HG03066 (cell line): ENCODE data around the gene PNKD.

ENCODE experiments used
- ATAC-seq: cut with Tn5 transposase; IDR thresholded peaks from one replicate; pipeline ENCODE4 v1.9.1; 2021; ENCODE audit warnings: low read depth; ENCODE audit not compliant: unreplicated experiment

The PNKD gene

DNA sequence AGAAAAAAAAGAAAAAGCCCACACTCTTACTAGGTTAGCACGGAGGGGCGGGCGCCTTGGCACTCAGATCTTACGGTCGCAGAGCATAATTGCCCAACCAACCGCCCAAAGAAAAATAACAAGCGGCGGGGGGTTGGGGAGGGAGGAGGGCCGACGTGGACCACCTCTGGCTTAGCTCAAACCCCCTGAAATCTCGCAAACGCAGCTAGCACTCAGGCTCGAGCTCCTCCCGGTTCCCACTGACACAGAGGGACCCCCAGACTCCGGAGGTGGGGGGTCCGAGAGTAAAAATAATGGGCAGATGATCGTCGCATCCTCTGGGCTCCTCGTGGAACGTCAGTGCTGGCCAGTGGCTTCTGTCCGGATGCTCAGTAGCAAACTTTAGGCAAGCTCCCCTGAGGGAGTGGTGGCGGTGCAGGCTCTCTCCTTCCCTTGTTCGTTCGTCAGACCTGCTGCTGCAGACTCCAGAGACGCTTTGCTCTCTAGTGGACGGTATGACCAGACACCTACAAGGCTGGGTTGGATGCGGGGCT is 98.4 kb downstream of the PNKD start:
- no peak for ATAC-seq

DNA sequence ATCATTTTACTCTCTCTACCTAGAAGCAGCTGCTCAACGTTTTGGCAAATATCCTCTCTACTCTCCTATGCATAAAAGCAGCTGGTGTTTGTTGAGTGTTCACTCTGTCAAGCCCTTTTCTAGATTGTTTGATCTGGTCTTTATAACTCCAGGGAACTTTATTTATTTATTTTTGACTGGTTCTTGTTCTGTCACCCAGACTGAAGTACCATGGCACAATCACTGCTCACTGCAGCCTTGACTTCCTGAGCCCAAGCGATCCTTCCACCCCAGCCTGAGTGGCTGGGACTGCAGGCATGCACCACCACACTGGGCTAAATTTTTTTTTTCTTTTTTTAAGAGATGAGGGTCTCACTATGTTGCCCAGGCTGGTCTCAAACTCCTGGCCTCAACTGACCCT is 99.0 kb downstream of the PNKD start:
- no peak for ATAC-seq

DNA sequence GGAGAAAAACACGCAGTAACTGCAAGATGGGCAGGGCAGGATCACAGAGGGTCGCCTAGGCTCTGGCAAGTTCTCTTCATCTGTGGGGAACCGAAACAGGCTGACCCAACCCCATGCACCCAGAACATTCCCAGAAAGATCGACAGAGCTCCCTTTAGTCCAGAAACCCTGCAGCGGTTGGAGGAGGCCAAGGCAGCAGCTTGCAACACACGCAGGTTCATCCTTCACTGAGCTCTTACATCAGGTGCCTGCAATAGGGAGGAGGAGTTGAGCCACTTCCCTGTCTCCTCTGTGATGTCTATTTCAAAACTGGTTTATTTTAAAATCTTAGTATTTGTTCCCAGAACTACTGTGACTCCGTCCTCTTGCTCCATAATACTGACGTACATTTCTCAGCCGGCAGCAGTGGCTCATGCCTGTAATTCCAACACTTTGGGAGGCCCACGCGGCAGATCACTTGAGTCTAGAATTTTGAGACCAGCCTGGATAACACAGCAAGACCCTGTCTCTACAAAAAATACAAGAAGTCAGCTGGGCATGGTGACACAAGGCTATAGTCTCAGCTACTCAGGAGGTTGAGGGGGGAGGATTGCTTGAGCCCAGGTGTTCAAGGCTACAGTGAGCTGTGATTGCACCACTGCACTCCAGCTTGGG is 100.2 kb downstream of the PNKD start:
- ATAC-seq = no peak

DNA sequence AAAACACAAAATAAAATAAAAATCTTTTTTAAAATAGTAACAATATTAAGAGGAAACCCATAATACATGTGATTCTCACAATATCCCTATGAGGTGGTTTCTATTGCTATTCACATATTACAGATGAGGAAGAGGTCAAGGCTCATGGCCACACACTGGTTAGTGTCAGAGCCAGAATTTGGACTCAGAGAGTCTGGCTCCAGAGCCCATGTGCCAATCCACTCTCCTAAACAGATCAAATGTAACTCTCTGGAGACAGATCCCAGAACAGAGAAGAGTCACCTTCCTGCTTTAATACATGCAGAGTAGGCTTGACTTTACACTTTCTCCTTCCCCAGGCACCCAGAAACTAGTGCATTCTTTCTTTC is 101.6 kb downstream of the PNKD start:
- ATAC-seq = no peak

DNA sequence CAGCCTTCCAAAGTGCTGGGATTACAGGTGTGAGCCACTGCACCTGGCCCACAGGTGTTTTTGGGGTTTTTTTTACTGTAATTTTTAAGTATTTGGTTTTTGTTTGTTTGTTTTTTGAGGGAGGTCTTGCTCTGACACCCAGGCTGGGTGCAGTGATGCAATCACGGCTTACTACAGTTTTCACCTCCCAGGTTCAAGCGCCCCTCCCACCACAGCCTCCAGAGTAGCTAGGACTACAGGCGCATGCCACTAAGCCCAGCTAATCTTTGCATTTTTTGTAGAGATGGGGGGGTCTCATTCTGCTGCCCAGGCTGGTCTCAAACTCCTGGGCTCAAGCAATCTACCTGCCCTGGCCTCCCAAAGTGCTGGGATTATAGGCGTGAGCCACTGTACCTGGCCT is 104.5 kb downstream of the PNKD start:
- no peak for ATAC-seq

DNA sequence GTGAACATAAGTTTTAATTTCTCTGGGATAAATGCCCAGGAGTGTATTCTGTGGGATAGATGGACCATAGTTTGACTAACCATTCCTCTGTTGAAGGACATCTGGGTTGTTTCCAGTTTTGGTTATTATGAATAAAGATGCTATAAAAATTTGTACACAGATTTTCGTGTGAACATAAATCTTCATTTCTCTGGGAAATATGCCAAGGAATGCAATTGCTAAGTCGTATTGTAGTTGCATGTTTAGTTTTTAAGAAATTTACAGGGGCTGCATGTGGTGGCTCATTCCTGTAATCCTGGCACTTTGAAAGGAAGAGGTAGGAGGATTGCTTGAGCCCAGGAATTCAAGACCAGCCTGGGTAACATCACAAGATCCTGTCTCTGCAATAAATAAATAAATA is 104.9 kb downstream of the PNKD start:
- ATAC-seq = no peak

DNA sequence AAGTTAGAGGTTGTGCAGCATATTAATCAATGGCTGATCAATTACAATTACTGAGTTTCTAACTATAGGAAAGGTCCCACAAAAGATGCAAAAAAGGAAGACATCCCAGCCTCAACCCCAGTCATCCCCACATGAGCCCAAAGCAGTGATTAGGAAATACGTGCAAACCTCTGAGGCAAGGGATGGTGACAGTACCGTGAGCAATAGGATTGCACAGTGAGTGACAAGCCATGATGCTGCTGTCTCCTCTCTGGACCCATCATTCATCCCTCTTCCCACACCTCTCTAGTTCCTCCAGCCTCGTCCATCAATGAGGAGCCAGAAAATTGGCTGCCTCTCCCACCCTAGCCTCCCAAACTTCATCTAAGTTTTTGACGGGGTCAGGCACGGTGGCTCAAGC is 107.7 kb downstream of the PNKD start:
- ATAC-seq = no peak

DNA sequence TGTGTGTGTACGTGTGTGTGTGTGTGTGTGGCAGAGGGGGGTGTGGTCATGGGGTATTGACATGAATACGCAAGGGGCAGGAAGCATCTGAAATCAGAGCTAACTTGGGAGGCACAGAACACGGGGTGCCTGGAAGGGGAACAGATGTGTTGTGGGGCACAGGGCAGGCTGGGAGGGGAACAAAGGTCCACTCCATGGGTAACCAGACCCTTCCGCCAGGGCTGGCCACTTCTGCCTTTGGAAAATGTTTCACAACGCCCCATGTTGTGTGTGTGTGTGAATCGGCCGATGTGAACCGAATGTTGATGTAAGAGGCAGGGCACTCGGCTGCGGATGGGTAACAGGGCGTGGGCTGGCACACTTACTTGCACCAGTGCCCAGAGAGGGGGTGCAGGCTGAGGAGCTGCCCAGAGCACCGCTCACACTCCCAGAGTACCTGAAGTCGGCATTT is 111.6 kb downstream of the PNKD start, which contains the start of gene SLC11A1:
TSS of gene SLC11A1 (plus strand) at position 358 of the 451 bp plus-strand sequence. CDS start 96 bp downstream, outside the sequence.
- no peak for ATAC-seq

DNA sequence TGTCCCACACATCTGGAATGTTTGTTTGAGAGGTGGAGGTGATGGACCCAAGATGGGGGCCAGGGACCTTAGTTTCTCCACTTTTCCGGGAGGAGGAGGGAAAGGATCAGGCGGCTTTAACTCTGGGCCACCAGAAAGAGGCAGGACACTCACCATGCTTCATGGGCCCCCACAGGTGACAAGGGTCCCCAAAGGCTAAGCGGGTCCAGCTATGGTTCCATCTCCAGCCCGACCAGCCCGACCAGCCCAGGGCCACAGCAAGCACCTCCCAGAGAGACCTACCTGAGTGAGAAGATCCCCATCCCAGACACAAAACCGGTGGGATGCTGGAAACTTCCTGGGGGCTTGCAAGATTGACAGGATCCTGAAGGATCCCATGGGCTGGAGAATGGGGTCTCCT is 112.5 kb downstream of the PNKD start:
- no peak for ATAC-seq

DNA sequence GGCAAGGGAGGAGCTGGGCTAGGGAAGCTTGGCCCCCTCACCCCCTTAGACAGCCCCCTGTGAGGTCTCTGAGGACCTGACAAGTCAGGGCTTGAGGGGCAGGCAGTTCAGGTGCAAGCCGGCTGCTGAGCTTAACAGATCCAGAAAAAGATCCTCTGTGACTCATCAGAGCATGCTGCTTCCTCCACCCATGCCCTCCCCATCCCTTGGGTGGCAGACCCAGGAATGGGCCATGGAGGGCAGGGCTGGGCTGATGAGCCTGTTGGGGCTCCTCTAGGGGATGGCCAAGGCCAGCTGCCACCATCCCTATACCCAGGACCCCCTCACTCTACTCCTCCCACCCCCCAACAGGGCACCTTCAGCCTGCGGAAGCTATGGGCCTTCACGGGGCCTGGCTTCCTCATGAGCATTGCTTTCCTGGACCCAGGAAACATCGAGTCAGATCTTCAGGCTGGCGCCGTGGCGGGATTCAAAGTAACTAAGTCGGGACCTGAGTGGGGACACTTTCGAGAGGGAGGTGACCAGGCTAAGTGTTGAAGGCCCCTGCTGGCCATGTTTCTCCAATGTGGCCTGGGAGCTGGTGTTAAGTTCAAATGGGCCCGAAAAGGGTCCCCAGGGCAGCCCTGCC is 113.7 kb downstream of the PNKD start:
- ATAC-seq = no peak

DNA sequence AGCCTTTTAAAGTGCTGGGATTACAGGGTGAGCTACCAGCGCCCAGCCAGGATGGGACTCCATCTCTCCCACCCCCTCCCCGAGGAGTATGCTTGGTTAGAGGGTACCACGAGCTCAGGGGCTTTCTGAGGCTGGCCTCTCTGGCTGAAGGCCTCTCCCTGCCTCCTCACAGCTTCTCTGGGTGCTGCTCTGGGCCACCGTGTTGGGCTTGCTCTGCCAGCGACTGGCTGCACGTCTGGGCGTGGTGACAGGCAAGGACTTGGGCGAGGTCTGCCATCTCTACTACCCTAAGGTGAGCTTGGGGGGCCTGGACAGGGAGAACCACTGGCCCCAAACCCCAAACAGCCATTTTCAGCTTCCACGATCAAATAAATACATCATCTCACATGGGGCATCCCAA is 114.7 kb downstream of the PNKD start:
- no peak for ATAC-seq

DNA sequence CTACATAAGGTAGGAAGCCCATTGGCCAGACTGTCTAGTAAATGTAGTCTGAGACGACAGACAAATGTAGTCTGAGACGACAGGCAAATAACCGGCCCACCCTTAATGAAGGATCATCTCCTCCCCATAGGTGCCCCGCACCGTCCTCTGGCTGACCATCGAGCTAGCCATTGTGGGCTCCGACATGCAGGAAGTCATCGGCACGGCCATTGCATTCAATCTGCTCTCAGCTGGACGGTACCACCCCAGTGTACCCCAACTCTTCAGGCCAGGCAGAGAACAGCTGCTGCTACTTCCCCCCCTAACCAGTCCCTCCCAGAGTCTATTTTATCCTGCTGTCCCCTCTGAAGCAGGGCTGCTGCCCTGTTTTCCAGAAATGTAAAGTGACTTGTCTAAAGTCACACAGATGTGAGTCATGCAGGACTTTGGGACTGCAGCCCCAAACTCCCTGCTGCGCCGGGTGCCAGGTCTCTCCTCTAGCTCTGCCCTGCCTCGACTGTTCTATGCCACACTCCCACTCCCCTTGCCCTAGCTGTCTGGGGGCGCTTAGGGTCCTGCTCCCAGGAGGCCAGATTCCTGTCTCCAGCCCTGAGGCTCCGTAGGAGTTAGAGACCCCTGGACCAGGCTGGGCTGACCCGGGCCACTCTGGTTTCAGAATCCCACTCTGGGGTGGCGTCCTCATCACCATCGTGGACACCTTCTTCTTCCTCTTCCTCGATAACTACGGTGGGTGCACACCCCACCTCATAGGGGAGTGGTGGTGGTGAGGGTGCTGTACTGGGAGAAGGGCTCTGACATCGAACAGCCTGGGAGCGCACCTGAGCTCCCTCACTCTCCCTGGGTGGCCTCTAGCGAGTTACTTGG is 116.4 kb downstream of the PNKD start:
- no peak for ATAC-seq

DNA sequence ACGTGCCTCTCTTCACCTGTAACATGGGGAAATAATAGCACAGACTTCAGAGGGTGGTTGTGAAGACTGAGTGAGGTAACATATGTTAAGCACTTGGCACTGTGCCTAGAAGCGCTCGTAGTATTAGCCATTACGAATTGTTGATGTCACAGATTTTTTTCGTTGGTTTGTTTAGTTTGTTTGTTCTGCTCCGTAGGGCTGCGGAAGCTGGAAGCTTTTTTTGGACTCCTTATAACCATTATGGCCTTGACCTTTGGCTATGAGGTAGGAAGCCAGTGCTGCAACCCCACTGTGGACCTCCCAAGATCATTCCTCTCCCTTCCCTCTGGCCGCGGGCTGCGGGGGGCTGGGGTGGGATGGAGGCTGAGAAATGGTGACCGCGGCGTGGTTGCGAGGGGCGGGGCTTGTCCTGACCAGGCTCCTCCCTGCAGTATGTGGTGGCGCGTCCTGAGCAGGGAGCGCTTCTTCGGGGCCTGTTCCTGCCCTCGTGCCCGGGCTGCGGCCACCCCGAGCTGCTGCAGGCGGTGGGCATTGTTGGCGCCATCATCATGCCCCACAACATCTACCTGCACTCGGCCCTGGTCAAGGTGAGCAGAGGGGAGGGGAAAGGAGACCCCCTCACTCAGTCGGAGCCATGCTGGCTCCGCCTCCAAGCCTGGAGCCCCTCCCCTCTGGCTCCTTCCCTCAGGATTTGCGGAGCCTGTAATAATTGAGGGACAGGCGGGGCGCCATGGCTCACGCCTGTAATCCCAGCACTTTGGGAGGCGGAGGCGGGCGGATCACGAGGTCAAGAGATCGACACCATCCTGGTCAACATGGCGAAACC is 117.3 kb downstream of the PNKD start:
- ATAC-seq = no peak

DNA sequence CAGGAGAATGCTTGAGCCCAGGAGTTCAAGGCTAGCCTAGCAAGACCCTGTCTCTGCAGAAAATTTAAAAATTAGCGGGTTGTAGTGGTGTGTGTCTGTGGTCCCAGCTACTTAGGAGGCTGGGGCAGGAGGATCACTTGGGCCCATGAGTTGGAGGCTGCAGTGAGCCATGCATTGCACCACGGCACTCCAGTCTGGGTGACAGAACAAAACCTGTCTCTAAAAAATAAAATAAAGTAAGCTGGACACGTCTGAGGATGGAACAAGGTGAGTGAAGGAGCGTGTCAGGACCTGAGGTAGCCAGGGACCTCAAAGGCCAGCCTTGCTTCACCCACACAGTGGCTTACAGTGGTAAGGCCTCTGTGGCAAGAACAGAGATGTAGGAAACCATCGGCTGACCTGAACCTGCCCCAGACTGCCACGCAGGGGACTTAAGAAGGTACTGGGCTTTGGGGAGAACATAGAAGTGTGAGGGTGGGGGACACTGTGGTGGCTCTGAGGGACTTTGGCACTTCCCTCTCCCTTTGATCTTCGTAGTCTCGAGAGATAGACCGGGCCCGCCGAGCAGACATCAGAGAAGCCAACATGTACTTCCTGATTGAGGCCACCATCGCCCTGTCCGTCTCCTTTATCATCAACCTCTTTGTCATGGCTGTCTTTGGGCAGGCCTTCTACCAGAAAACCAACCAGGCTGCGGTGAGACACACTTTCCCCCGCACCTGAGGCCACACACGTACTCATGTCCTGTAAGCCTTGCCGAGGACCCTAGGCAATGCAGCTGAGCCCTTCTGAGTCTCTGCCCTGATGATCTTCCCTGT is 119.2 kb downstream of the PNKD start:
- no peak for ATAC-seq

DNA sequence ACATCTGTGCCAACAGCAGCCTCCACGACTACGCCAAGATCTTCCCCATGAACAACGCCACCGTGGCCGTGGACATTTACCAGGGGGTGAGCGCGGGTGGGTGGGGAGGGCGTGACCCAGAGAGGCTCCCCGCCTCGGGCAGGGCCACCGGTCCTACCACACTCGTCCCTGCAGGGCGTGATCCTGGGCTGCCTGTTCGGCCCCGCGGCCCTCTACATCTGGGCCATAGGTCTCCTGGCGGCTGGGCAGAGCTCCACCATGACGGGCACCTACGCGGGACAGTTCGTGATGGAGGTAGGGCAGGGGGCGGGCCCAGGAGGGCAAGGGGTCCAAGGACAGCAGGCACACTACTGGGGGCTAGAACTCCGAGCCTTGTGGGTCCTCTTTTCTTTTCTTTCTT is 120.9 kb downstream of the PNKD start:
- no peak for ATAC-seq

DNA sequence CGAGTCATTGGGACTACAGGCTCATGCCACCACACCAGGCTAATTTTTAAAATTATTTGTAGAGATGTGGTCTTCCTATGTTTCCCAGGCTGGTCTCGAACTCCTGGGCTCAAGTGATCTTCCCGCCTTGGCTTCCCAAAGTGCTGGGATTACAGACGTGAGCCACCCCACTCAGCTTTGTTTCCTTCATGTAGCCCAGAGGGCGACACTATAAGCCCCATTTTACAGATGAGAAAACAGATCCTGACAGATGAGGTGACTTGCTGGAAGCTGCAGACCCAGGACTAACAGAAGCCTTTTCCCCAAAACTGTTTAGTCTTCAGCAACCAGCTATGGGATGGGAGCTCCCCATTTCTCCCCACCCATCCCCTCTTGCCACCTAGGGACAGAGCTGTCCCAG is 122.1 kb downstream of the PNKD start:
- no peak for ATAC-seq

DNA sequence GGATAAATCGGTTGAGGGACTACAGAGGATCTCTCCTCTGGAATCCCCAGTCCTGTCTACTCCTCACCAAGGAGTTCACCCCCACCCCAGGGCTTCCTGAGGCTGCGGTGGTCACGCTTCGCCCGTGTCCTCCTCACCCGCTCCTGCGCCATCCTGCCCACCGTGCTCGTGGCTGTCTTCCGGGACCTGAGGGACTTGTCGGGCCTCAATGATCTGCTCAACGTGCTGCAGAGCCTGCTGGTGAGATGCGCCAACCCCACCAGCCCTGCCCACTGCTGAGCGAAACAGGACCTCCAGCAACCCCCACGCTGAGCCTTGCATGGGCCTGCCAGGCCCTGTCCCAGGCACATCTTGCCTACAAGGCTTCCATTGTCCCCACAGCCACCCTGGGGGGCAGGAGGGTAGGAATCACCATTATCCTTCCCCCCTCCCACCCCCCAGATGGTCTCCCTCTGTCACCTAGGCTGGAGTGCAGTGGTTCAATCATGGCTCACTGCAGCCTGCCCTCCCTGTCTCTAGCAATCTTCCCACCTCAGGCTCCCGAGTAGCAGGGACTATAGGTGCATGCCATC is 122.7 kb downstream of the PNKD start:
- ATAC-seq = no peak

DNA sequence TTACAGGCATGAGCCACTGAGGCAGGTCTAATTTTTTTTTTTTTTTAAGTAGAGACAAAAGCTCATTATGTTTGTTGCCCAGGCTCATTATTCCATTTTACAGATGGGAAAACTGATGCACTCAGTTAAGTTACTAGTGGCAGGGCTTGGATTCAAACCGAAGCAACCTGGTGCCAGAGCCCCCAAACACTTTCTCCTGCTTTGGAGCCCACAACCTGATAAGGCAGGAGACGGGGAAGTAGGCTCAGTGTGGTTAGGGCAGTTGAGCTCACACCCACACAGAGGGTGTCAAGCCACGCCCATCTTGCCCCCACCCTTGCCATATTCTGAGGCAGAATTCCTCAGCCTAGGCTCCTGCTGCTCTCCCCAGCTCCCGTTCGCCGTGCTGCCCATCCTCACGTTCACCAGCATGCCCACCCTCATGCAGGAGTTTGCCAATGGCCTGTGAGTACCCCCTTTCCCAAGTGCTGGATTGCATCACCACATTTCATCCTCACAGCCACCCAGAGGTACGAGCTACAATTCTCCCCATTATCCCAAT is 123.5 kb downstream of the PNKD start:
- ATAC-seq = no peak
